Activated CD4-positive, alpha-beta T cell treated with anti-CD3 and anti-CD28 coated beads, Interleukin-2, amount 10 ng/mL, durations not matched to agents 7 days and 5 days (primary cell): ENCODE results near the gene POU2F3. TPM values are rescaled to one million over a fixed set of nuclear protein-coding genes. Genes with fewer than 3 reads are reported as not detected.

ENCODE experiments used
- CTCF ChIA-PET: fragments of 350-600 bp; sonication (Branson Sonifier 250); formaldehyde crosslinking; loops from one replicate; lab custom pipeline; 2021; ENCODE audit warnings: antibody characterized with exemption; lab: Charles Lee
- POLR2A ChIA-PET: fragments of 350-600 bp; sonication (Branson Sonifier 250); formaldehyde crosslinking; loops from one replicate; lab custom pipeline; 2021; ENCODE audit warnings: antibody characterized with exemption; lab: Charles Lee
- DNase-seq: peaks from one replicate; pipeline ENCODE4 v3.0.0-alpha.2; 2020
- H3K27ac Mint-ChIP-seq: one replicate; pipeline ENCODE4 v1.8.0; 2021; ENCODE audit warnings: mild to moderate bottlenecking, moderate library complexity, mixed read lengths
- H3K27me3 Mint-ChIP-seq: one replicate; pipeline ENCODE4 v1.8.0; 2021; ENCODE audit warnings: mixed read lengths
- H3K36me3 Mint-ChIP-seq: one replicate; pipeline ENCODE4 v1.8.0; 2021; ENCODE audit warnings: low read depth, mixed read lengths
- H3K4me1 Mint-ChIP-seq: one replicate; pipeline ENCODE4 v1.8.0; 2021; ENCODE audit warnings: mixed read lengths
- H3K4me3 Mint-ChIP-seq: one replicate; pipeline ENCODE4 v1.8.0; 2021; ENCODE audit warnings: mild to moderate bottlenecking, moderate library complexity, mixed read lengths
- H3K9me3 Mint-ChIP-seq: one replicate; pipeline ENCODE4 v1.8.0; 2021; ENCODE audit warnings: mixed read lengths
- total RNA-seq, 2 experiments: library from RNA; stranded (reverse); gene quantifications; one replicate each; pipeline ENCODE4 v1.2.3, GENCODE V29; 2021

POU2F3 gene
- total RNA-seq, 2 experiments from 2014 or later = not detected

GRCh38 chr11:120307476-120307875 is 67.5 kb downstream of the POU2F3 start:
- ChIA-PET POLR2A (no interaction called here), CTCF (no interaction called here)
- no peak overlapping the region for H3K27ac Mint-ChIP-seq
- H3K27me3 Mint-ChIP-seq = peaks cover 7% of the 10 kb centered on the region
- H3K4me3 Mint-ChIP-seq = no peak overlapping the region
- H3K36me3 Mint-ChIP-seq = no peaks in the 10 kb centered on the region
- DNase-seq = no peak
- no peaks in the 10 kb centered on the region for H3K9me3 Mint-ChIP-seq
- H3K4me1 Mint-ChIP-seq = no peaks in the 10 kb centered on the region

- POLR2A ChIA-PET = no interaction called here
- H3K4me1 Mint-ChIP-seq = no peaks in the 10 kb centered on the region
- DNase-seq = no peak
- CTCF ChIA-PET = no interaction called here
- no peaks in the 10 kb centered on the region for H3K36me3 Mint-ChIP-seq
- H3K27me3 Mint-ChIP-seq = peaks cover 9% of the 10 kb centered on the region
- H3K4me3 Mint-ChIP-seq = no peak overlapping the region
- no peak overlapping the region for H3K27ac Mint-ChIP-seq
- H3K9me3 Mint-ChIP-seq = no peaks in the 10 kb centered on the region
Observed at GRCh38 chr11:120308081-120308480, 68.1 kb downstream of the POU2F3 start.

GRCh38 chr11:120310870-120311269 is 70.9 kb downstream of the POU2F3 start:
- no peaks in the 10 kb centered on the region for H3K9me3 Mint-ChIP-seq
- no peak for DNase-seq
- H3K4me1 Mint-ChIP-seq = no peaks in the 10 kb centered on the region
- peaks cover 6% of the 10 kb centered on the region for H3K27me3 Mint-ChIP-seq
- H3K27ac Mint-ChIP-seq = no peak overlapping the region
- no peaks in the 10 kb centered on the region for H3K36me3 Mint-ChIP-seq
- ChIA-PET CTCF (no interaction called here), POLR2A (no interaction called here)
- no peak overlapping the region for H3K4me3 Mint-ChIP-seq

- H3K4me1 Mint-ChIP-seq = no peaks in the 10 kb centered on the region
Observed at GRCh38 chr11:120314861-120315260, 74.9 kb downstream of the POU2F3 start.

GRCh38 chr11:120316880-120317688 is 77.1 kb downstream of the POU2F3 start:
- H3K36me3 Mint-ChIP-seq = no peaks in the 10 kb centered on the region
- DNase-seq = no peak
- H3K27ac Mint-ChIP-seq = no peak overlapping the region
- H3K27me3 Mint-ChIP-seq = peaks cover 36% of the 10 kb centered on the region
- H3K4me1 Mint-ChIP-seq = no peaks in the 10 kb centered on the region
- no peak overlapping the region for H3K4me3 Mint-ChIP-seq
- CTCF ChIA-PET = interaction anchor here (0.9 to 1.7 kb wide), 2 partner anchors 14 kb away, joined by 4 to 6 read pairs; no protein-coding TSS in a partner anchor
- no peaks in the 10 kb centered on the region for H3K9me3 Mint-ChIP-seq
- POLR2A ChIA-PET = no interaction called here

More at GRCh38 chr11:120314861-120315260, 74.9 kb downstream of the POU2F3 start:
- CTCF ChIA-PET = no interaction called here
- Mint-ChIP-seq H3K36me3 (no peaks in the 10 kb centered on the region), H3K27ac (no peak overlapping the region), H3K27me3 (peaks cover 27% of the 10 kb centered on the region), H3K9me3 (no peaks in the 10 kb centered on the region), H3K4me3 (no peak overlapping the region)
- POLR2A ChIA-PET = no interaction called here
- no peak for DNase-seq

- Mint-ChIP-seq H3K4me3 (no peak overlapping the region), H3K27ac (no peak overlapping the region), H3K4me1 (no peaks in the 10 kb centered on the region), H3K9me3 (no peaks in the 10 kb centered on the region), H3K36me3 (no peaks in the 10 kb centered on the region), H3K27me3 (peaks cover 30% of the 10 kb centered on the region)
- POLR2A ChIA-PET = no interaction called here
- DNase-seq = no peak
- CTCF ChIA-PET = interaction anchor here (1.7 kb wide), 1 partner anchor 15 kb away, joined by 6 read pairs; no protein-coding TSS in a partner anchor
Observed at GRCh38 chr11:120317689-120318480, 77.9 kb downstream of the POU2F3 start.

- POLR2A ChIA-PET = no interaction called here
- H3K9me3 Mint-ChIP-seq = no peaks in the 10 kb centered on the region
- no peaks in the 10 kb centered on the region for H3K36me3 Mint-ChIP-seq
- CTCF ChIA-PET = interaction anchor here (1.7 kb wide), 1 partner anchor 16 kb away, joined by 6 read pairs; no protein-coding TSS in a partner anchor
- no peak overlapping the region for H3K4me3 Mint-ChIP-seq
- no peak overlapping the region for H3K27ac Mint-ChIP-seq
- no peaks in the 10 kb centered on the region for H3K4me1 Mint-ChIP-seq
- DNase-seq = no peak
- H3K27me3 Mint-ChIP-seq = peaks cover 39% of the 10 kb centered on the region
Observed at GRCh38 chr11:120318906-120319305, 79.0 kb downstream of the POU2F3 start.

- no peaks in the 10 kb centered on the region for H3K9me3 Mint-ChIP-seq
- peaks cover 59% of the 10 kb centered on the region for H3K27me3 Mint-ChIP-seq
- H3K4me1 Mint-ChIP-seq = peaks cover 22% of the 10 kb centered on the region
- no peak within 1 kb of the TSS for H3K27ac Mint-ChIP-seq
- H3K4me3 Mint-ChIP-seq = peak within 1 kb of the TSS; percentile 51
- no peak for DNase-seq
- ChIA-PET POLR2A (no interaction called here), CTCF (interaction anchor here (0.9 kb wide), 1 partner anchor 9 kb away, joined by 3 read pairs; no protein-coding TSS in a partner anchor)
- H3K36me3 Mint-ChIP-seq = no peaks in the 10 kb centered on the region
Observed at GRCh38 chr11:120324932-120325810, 85.2 kb downstream of the POU2F3 start, which contains the start of gene TLCD5. Gene TLCD5, plus strand, starts transcription at chr11:120325299. Its CDS starts 2,143 bp downstream, at chr11:120327442.

GRCh38 chr11:120326228-120326627 is 86.3 kb downstream of the POU2F3 start:
- Mint-ChIP-seq H3K9me3 (no peaks in the 10 kb centered on the region), H3K4me3 (no peak overlapping the region), H3K27me3 (peaks cover 60% of the 10 kb centered on the region), H3K36me3 (no peaks in the 10 kb centered on the region), H3K27ac (no peak overlapping the region), H3K4me1 (peaks cover 22% of the 10 kb centered on the region)
- CTCF ChIA-PET = interaction anchor here (1.0 kb wide), 1 partner anchor 8 kb away, joined by 3 read pairs; no protein-coding TSS in a partner anchor
- no peak for DNase-seq
- POLR2A ChIA-PET = no interaction called here

GRCh38 chr11:120326845-120327281 is 86.9 kb downstream of the POU2F3 start:
- peaks cover 64% of the 10 kb centered on the region for H3K27me3 Mint-ChIP-seq

GRCh38 chr11:120327311-120327710 is 87.4 kb downstream of the POU2F3 start:
- CTCF ChIA-PET = interaction anchor here (1.0 kb wide), 1 partner anchor 7 kb away, joined by 3 read pairs; no protein-coding TSS in a partner anchor
- H3K4me3 Mint-ChIP-seq = no peak overlapping the region
- DNase-seq = no peak
- peaks cover 68% of the 10 kb centered on the region for H3K27me3 Mint-ChIP-seq
- POLR2A ChIA-PET = no interaction called here
- no peak overlapping the region for H3K27ac Mint-ChIP-seq
- H3K4me1 Mint-ChIP-seq = peaks cover 22% of the 10 kb centered on the region
- no peaks in the 10 kb centered on the region for H3K36me3 Mint-ChIP-seq
- no peaks in the 10 kb centered on the region for H3K9me3 Mint-ChIP-seq

More at GRCh38 chr11:120326845-120327281, 86.9 kb downstream of the POU2F3 start:
- no peaks in the 10 kb centered on the region for H3K36me3 Mint-ChIP-seq
- no peak overlapping the region for H3K27ac Mint-ChIP-seq
- no peak for DNase-seq
- ChIA-PET CTCF (interaction anchor here (1.0 kb wide), 1 partner anchor 8 kb away, joined by 3 read pairs; no protein-coding TSS in a partner anchor), POLR2A (no interaction called here)
- H3K4me1 Mint-ChIP-seq = peaks cover 22% of the 10 kb centered on the region
- H3K9me3 Mint-ChIP-seq = no peaks in the 10 kb centered on the region
- H3K4me3 Mint-ChIP-seq = no peak overlapping the region

GRCh38 chr11:120329556-120329955 is 89.6 kb downstream of the POU2F3 start:
- DNase-seq = no peak
- H3K27me3 Mint-ChIP-seq = peaks cover 65% of the 10 kb centered on the region
- H3K36me3 Mint-ChIP-seq = no peaks in the 10 kb centered on the region
- H3K4me1 Mint-ChIP-seq = peaks cover 22% of the 10 kb centered on the region
- POLR2A ChIA-PET = no interaction called here
- H3K9me3 Mint-ChIP-seq = no peaks in the 10 kb centered on the region
- CTCF ChIA-PET = no interaction called here
- no peak overlapping the region for H3K4me3 Mint-ChIP-seq
- no peak overlapping the region for H3K27ac Mint-ChIP-seq
